Hematopoietic multipotent progenitor cell treated with erythropoietin and hydrocortisone succinate and interleukin-3 and kit ligand, for 8 days (in vitro differentiated cells): ENCODE data around the gene DNAH17.
"Not testable (repeated sequence)": the region's sequence is repeated elsewhere in the genome, so short reads cannot be mapped to it uniquely, and the experiment has no call there.

Experiments
- DNase-seq: peaks from one replicate; pipeline ENCODE4 v3.0.0-alpha.2; 2015

Gene DNAH17

DNA sequence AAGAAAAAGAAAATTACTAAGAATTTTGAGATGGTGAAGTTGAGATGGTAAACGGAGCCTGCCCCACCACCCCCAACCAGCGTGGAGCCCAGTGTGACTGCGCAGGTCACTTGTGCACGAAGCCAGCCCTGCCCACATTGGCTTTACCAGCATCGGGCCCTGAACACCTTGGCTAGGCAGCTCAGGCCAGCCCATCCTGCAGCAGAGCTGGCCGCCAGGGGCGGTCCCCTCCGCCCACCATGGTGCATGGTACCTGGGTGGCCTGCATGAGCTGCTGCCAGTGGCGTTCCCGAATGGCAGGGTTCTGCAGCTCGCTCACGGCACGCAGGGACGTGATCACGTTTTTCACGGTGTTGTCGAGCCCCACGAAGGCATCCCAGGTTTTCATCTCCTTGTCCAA lies 62.7 kb downstream of the DNAH17 start:
- DNase-seq: no peak

DNA sequence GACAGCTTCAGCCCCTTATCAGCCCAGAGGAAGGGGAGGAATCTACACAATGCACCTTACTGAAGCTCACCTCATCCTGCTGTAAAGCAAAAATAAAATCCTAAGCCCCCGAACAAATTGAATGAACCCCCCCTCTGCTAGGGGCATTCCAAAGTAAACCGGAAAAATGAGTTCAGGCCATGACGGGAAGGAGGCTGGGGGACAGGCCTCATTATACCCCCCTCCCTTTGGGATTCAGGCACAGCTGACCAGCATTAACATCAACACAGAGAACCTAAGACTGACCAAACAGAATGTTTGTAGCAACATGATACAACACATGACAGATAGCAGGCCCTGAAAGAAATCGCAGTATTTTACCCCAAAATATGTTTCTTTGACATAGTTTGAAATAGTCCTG lies 64.2 kb downstream of the DNAH17 start:
- no peak for DNase-seq

DNA sequence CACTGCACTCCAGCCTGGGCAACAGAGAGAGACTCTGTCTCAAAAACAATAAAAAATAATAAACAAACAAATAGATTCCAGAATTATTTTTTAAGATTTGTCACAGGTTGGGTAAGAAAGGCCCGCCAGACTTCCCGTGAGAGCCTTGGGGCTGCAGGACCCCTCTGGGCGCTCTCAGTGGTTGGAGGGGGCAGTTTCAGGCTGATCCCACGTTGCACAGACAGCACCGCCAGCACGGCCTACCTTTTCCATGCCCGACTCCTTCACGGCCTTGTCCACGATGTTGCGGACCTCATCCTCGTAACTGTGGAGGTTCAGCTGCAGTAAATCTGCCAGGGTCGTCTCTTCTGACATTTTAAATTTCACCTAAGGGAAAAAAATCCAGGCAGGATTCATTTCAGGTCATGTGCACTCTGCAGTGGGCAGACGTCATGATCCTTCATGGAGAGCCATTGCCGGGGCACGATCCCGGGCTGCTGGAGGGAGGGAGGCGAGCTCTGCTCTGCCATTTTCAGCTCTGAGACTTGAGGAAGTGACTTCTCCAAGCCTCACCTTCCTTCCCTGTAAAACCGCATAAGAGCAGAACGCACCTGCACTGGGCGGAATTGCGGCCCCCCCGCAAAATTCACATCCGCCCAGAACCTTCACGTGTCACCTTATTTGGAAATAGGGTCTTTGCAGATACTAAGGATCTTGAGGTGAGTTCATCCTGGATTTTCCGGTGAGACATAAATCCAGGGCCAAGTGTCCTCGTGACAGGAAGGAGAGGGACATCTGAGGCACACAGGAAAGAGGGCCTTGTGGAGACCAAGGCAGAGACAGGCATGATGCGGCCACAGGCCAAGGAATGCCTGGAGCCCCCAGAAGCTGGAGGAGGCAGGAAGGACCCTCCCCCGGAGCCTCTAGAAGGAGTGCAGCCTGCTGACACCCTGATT lies 66.8 kb downstream of the DNAH17 start:
- no peak for DNase-seq

DNA sequence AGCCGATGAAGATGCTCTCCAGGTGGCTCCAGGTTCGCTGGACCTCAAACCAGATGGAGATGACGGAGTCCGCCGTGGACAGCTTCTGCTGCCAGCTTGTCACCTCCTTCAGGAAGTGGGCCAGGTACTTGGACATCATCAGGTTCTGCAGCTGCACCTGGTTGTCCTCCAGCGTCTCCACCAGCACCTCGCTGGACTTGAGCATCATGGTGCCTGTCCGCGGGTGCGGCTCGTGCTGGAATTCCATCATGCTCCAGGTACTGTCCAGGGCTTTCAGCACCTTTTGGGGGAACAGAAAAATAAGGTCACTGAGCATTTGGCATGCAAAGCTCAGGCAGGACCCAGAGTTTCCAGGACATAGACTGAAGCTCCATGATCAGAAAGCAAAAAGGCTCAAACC lies 69.7 kb downstream of the DNAH17 start:
- no peak for DNase-seq

DNA sequence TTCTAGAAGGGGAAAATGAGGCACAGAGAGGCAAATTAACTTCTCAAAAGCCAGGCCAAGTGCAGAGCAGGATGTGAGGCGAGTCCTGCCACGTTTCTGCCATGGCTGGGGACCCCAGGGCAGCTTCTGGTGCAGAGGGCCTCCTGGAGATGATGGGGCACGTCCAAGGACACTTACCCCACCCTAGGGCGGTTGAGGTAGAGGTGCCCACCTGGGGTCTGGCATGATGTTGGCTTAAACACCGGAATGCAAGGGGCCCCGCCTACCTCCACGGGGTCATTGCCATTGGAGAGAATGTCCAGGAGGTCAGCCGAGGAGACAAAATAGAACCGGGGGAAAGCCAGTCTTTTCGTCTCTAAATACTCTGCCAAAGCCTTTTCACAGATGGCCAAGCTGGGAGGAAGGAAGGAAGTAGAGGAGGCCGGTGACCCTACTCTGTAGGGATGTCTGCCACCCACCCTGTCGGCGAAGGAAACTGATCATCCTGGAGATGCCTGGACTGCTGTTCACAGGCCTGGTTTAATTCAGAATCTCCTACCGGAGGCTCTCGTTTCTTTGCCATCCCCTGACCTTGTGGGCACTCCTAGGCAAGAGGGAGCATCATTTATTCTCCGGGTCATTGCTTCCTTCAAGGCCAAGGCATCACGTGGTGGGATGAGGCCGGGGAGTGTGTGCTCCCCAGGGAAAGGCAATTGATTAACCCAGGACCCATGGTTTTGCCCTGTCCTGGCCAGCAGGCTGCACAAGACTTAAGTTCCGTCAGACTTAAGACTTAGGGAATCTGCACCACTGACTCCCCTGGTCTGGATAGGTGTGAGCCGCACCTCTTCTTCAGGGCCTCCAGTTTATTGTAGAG lies 70.5 kb downstream of the DNAH17 start:
- DNase-seq: no peak

DNA sequence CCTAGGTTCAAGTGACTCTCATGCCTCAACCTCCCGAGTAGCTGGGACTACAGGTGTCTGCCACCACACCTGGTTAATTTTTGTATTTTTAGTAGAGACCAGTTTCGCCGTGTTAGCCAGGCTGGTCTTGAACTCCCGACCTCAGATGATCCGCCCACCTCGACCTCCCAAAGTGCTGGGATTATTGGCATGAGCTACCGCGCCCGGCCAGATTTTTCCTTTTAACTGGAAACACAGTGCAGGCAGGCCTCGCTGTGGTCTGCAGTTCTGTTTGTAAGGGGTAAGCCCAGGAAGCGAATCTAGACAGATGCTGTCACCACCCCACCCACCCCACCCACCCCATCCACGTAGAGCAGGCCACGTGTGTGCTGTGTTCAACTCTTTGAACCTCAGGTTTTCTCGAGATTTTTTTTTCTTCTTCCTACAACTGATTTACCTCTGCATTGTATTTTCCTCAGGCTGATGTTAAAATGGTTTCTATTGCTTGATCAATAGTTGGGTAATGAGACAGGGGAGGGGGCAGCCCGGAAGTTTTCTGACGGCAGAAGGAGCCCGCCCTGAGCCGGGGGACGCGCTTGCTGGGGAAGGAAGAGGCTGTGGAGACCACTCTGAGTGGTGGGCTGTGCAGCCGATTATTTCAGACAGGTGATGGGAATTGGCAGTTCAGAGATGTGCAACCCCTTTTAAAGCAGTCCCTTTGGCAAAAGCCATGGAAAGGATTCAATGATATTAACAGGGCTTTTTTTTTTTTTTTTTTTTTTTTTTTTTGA lies 72.9 kb downstream of the DNAH17 start:
- no peak for DNase-seq

DNA sequence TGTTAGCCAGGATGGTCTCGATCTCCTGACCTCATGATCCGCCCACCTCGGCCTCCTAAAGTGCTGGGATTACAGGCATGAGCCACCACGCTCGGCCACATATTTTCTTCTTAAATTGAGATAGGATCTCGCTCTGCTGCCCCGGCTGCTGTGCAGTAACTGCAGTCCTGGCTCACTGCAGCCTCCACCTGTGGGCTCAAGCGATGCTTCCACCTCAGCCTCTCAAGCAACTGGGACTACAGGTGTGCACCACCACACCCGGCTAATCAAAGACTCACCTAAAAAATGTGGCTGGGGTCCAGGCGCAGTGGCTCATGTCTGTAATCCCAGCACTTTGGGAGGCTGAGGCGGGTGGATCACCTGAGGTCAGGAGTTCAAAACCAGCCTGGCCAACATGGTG lies 73.8 kb downstream of the DNAH17 start:
- not testable (repeated sequence) for DNase-seq

DNA sequence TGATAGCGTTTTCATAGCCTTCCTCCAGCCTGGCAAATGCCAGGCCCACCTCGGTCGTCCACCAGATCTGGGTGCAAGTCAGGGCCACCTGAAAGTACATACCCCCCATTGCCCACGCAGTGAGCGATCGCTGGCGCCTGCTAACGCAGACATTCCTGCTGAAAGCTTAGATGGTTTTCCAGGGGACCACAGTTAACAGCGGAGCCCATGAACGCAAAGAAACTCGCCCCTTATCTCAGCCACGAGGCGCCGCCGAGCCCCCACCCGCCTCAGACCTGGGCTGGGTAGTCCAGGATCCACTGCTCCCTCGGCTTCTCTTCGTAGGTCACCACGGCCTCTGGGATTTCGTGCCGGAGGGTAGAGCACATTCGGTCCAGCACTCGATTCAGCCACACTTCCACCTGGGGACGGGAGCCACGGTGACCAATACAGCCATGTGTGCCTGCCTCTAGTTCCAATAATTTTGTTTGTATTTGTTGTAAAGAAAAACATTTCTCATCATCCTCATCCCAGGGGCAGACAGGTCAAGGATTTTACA lies 74.5 kb downstream of the DNAH17 start:
- no peak for DNase-seq

DNA sequence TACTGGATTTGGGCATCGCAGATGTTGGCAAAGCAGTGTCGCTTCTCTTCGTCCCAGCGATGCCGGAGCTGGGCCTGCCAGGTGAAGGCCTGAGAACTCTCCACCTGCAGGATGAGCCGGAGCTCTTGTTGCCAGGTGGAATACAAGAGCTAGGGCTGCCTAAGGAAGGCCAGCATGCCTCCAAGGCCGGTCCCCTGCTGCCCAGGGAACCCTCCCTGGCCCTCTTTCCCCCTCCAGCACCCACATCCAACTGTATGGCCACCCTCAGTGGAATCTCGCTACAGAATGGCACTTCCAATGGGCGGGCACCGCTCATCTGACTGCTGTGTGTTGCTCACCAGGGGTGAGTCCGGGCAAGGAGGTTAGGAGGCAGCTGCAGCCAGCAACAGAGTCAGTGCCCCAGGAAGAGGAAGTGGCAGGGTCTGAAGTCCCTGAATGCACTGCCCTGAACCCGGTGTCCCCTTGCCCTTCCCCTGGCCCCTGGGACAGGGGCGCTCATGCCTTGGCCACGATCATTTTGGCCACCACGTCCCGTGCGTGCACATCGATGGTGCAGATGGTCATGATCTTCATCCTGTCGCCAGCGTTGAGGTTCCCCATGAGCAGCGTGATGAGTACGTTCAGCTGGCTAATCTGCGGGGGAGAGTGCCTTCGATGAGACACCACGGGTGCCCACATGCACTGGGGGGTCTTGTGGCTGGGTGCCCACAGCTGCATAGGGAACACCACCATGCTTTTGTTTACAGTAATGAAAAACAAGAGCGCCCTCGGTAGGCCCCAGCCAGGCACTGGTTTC lies 75.8 kb downstream of the DNAH17 start:
- no peak for DNase-seq

DNA sequence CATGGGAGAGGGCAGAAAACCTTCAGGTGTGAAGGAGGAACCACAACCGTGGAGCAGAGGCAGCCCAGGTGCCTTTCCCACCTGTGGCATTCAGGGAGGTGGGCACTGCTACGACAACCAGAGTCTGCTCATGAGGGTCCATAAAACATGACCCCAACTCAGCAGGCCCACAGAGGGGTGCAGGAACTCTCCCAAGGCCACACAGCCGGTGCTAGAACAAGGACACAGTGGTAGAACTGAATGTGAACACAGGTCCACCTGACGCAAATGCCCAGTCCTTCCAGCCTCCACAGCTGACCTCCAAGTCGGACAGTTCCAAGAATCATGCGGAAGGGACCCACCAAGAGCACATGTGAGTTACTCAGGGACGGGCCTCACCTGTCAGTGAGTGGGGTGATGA lies 76.4 kb downstream of the DNAH17 start:
- DNase-seq: no peak

DNA sequence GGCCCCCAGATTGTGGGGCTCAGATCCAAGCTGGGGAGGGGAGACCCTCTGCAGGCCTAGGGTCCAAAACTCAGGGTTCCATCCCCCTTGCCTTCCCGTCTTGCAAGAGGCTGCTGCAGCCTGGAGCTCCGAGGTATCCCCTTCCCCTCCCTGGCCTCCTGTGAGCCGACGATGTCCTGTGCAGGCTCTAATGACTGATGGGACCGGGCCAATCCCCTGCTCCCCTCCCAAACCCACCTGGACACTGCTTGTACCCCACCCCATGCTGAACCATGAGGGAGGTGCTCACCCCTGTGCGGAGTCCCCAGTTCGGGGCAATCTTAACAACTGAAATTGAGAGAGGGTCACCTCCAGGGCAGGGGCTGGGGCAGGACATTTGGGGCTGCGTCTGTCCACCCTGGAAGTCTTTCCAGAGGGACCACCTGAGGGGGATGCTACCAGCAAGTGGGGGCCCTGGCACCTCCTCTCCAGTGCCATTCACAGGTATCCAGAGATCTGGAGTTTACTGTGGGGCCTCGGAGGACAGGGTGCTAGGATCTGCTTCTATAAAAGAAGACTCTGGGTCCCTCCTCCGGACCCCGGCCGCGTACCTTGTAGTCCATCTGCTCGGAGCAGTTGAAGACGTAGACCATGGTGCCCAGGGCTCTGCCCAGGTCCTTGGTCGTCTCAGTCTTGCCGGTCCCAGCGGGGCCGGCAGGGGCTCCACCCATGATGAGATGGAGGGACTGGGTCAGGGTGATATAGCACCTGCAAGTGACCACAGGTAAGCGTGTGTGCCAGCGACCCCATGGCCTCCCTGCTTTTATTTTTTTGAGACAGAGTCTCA lies 77.3 kb downstream of the DNAH17 start:
- no peak for DNase-seq

DNA sequence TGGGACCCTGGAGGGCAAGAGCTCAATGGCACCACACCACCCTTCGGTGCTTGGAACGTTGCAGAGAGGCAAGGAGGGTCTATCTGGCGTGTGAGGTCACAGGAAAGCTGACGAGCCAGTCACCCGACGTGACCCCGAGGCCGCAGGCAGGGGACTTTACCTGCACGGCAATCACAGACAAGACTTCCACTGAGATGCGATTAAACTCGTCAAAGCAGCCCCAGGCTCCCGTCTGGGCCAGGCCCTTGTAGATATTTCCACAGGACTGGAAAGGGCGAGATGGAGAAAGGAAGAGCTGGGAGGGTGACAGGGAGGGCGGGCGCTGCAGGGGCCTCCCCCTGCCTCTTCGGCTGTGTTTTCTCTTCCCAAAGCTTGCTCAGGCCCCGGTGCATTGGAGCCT lies 78.3 kb downstream of the DNAH17 start:
- no peak for DNase-seq

DNA sequence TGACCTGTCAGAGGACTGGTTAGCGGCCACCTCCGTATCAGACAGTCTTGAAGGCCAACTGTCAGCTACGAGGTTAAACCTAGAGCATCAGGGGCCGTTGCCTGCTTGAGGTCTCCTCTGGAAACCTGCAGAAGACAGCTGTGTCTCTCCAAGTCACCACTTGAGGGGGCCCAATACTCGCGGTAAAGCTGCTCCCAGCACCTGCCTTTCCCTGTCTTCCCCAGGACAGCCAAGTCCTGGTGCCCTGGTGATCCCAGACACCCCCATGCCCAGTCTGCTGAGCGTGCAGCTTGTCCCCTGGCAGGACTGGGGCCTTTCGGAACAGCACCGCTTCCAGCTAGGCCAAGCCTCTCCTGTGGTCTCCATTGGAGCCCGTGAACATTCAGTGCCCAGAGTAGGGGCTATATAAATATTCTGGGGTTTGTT lies 80.1 kb downstream of the DNAH17 start:
- peak; percentile 65 for DNase-seq

DNA sequence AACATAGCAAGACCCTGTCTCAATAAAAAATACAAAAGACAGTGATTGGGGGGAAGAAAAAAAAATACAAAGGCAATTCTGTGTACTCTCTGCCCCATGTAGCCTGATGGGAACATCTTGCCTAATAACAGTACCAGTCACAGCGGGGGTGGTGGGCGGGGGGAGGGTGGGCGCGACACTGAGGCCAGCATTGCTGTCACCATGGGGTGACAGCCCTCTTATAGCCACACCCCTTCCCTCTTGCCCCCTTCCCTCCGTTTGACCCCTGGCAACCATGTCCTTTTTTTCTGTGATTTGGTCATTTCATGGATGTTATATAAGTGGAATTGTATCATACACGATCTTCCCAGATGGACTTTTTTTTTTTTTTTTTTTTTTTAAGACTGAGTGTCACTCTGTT lies 80.9 kb downstream of the DNAH17 start:
- no peak for DNase-seq

DNA sequence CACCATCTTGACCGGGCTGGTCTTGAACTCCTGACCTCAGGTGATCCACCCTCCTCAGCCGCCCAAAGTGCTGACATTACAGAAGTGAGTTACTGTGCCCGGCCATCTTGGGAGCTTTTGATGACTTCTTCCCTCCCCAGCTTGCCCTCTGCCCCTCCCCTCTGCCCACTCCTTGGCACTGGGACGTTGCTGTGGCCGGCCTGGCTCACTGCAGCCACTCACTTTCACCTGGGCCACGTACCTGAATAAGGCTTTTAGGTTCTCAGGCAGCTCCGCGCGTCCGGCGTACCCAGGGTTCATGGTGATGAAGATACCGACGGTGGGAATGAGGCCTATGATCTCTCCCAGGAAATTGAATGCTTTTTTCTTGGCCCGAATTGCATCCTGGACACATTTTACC lies 81.6 kb downstream of the DNAH17 start:
- no peak for DNase-seq

DNA sequence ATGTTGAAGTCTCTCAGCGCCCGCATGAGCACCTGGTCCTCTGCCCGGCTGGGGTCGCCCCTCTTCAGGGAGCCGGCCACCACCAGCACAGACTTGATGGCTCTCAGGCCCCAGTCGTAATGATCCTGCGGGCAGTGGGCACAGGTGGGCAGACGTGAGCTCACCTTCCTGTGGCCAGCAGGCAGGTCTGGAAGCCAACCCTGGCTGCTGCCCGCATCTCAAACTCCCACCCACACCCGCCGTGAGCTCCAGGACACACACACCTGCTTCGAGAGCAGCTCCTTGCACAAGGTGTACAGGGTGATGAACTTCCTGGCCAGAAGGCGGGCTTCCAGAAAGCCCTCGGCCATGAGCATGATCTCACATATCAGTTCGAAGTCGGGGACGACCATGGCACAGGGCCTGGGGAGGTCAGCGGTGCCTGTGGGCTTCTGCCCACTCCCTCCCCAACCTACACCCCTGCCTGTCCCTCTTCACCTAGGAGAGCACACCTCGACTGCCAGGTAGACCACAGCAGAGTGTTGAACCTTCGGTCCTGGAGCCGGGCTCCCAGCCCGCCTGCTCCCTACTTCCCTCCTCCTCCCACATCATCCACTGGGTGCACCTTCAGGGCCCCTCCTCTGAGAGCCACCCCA lies 82.4 kb downstream of the DNAH17 start:
- DNase-seq: no peak

DNA sequence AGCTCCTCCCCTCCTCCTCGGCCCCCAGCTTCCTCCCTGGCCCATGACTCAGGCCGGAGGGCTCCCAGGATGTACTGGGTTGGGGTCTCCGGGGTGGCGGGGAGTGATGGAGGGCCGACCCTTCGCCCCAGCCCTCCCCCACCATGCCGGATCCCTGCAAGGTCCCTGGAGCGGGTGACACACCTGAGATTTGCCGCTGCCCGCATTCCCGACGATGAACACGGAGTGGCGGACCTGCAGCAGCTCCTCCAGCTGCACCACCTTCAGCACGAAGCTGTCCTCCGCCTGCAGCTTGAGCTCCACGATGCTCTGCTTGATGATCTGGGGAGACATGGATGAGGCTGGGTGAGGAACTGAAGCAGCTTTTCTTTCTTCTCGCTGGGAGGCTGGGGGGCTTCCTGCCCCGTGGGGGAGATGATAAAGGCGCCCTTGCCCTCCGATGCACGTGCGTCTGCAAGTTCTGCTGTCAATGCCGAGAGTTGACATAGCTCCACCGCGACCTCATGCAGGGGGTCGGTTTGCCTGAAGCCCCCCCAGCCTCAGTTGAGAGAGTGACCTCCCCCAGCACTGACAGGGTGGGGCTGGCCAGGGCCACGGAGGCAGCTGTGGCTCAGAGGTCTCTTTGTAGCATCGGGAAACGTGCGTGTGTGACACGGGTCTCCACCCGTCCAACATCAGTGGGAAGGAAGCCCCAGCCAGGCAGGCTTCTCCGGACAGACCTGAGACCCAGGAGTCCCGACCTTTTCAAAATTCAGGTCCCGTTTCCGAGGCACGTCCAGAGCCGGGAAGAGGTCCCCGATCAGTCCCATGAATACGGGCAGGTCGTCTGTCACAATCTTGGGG lies 83.1 kb downstream of the DNAH17 start:
- no peak for DNase-seq

DNA sequence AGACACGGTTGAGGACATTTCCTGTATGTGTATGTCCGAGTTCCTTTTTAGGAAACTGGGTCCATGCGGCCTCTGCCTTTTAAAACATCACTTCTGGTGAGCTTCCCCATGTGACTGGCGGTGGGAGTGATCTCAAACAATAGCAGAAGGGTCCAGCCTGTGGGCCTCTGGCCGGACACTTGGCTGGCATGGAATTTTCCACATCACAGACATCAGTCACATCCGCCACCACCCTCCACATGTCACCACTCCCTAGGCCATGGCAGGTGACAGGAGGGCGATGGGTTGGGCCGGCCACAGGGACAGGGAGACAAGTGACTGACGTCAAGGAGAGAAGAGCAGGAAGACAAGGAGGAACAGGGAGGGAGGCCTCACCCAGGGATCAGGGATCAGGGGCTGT lies 83.7 kb downstream of the DNAH17 start:
- DNase-seq: no peak

DNA sequence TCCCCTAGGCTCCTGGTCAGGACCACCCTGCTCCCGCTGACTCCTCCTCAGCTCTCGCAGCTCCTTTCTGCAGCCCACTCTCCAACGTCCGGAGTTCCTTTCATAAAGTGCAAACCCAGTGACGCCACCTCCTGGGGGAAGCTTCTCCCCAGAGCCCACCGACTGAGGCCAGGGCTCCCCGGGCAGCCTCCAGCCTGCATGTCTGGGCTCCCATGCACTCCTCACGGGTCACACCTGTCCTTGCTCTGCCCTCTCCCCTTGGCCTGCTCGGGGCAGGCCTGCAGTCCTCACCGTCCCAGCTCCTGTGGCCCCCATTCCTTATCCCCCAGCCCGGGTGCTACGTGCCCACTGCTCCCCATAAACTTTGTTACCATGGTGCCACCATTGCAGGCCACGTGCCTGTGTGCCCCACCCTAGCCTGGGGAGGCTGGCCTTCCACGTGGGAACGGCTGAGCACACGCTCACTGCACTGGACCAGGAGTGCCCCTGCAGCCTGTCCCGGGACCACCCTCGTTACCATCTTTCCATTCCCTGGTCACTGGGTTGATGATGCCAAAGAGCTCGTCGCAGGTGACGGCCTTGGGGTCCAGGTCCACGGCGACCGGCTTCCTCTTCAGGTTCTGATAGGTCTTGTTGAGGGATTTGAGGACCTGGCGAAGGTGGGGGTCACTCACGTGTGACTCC lies 84.9 kb downstream of the DNAH17 start:
- no peak for DNase-seq
